NCI-H187 (cell line): ENCODE data around the gene ARHGAP18.
A peak's percentile ranks its signal among the peaks of the same experiment; 100 is the strongest.

ENCODE experiments used
- DNase-seq, 2 experiments: peaks; one replicate each; lab custom pipeline; 2025; lab: John Stamatoyannopoulos, UW

Gene ARHGAP18

DNA sequence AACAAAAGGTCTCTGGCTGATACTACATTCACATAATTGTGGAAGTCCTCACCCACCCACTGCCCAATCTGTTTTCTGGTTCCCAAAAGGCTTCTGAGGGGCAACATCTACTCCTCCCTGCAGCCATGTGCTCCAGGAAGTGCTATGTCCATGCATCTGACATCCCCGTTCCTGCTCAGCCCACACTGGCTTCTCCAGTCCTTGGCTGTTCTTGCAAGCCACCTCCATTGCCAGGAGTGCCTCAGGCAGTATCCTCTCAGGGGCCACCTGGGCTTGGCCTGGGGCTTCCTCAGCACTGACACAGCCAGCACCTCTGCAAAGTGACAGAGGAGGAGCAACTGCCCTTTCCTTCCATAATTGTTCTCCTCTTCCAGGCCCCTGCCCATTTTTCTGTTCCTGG is 18.3 kb downstream of the ARHGAP18 start:
- DNase-seq: no peak

DNA sequence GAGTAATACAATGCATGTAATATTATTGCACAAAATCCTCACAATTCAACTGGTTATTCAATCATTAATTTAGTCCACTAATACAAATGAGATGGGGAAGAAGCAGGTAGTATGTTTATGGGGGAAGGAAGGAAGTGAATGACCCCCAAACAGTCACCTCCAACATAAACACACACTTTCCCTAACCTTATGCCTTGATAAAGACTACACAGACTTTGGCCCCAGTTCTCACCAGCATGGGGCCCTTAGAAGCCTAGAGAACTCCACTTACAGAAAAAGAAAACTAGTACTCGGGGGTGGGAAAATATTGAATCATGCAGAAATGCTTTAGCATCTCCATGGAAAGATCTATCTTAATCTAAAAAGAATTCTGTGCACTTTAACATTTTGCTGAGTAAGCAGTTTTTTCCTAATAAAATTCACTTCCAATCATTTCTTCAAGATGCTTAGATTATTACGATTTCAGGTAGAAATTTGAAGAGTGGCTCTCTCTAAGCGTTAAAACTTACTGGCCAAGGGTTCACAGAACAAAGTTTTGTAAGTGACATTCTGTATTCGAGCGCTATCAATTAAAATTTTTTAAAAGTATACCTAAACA is 18.8 kb downstream of the ARHGAP18 start:
- no peak for DNase-seq

DNA sequence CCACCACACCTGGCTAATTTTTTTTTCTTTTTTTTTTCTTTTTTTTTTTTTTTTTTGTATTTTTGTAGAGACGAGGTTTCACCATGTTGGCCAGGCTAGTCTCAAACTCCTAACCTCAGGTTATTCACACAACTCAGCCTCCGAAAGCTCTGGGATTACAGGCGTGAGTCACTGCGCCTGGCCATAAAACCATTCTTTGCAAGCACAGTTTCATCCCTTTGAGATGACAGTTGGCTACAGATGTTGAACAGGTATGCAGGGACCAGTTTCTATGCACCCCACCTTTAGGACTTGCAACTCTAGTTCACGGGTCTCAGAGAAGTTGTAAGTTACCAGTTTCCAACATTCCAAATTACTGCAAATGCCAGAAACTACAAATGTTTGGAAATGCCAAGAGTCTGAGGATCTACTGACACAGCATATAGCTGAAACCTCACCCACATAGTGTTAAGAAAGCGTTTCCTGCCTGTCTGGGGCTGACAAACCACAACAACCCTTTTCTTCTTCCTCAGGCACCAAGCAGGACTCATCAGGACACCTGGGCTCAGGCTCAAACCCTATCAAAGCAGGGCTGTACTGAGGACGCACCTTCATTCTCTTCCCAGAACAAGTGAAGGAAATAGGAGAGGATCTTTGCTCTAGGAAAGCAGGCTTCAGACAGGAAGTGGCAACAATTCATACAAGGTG is 22.9 kb downstream of the ARHGAP18 start:
- no peak for DNase-seq

DNA sequence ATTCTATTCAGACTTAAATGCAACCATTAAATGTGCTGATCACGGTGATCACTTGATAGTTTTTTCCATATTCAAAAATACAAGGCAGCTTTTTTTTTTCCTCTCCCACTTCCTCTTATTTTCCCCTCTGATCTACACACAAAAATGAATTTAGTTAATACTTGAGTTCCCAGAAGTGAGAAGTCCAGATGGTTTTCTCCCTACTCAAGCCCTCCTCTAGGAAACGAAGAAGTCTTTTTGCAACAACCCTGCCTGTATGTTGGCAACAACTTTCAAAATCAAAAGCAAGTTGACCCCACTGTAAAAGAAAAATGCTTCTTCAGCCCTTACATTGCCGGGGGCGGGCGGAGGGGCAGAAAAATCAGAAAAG is 24.3 kb downstream of the ARHGAP18 start:
- no peak for DNase-seq

DNA sequence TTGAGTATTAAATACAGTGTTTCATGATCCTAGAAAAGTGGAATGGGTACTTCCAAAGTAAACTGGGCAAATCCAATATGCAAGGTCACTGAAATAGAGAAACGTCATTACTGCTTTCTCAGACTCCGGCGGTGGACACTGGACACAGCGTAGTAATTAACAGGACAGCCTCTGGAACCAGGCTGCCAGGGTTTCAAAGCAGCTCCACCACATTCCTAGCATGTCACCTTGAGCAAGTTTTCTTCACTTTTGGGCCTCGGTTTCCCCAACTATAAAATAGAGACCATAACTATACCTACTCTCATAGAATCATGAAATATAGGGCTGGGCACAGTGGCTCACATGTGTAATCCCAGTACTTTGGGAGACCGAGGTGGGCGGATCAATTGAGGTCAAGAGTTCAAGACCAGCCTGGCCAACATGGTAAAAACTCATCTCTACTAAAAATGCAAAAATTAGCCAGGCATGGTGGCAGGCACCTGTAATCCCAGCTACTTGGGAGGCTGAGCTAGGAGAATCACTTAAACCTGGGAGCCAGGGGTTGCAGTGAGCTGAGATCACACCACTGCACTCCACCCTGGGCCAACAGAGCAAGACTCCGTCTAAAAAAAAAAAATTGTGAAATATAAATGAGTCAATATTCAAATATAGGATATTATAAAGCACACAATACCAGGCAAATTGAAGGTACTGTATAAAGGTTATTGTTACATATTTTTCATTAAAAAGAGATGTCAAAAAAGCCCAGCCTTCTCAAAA is 24.9 kb downstream of the ARHGAP18 start:
- DNase-seq: no peak

DNA sequence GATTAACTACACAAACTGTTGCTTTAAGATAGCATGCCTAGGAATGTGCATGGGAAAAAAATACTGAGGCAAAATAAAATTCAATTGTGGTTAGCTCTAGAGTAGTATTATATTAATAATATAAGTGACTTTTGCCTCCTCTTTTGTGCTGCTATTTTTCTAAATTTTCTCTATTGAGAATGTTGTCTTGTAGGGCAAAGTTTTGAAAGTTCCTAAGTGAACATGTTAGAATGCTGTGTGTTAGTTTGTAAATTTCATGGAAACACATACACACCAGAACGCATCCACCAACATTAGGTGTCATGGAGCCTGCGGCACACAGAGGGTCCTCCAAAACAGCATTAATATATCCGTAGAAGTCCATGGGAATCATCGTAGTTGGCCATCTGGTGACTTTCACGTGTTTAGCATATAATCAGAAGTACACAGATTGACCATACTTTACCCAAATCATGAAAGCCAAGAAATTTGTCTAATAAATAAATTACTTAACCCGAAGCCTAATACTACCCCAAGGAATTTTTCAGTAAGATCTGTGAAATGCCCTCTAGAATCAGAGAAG is 25.6 kb downstream of the ARHGAP18 start:
- DNase-seq: no peak

DNA sequence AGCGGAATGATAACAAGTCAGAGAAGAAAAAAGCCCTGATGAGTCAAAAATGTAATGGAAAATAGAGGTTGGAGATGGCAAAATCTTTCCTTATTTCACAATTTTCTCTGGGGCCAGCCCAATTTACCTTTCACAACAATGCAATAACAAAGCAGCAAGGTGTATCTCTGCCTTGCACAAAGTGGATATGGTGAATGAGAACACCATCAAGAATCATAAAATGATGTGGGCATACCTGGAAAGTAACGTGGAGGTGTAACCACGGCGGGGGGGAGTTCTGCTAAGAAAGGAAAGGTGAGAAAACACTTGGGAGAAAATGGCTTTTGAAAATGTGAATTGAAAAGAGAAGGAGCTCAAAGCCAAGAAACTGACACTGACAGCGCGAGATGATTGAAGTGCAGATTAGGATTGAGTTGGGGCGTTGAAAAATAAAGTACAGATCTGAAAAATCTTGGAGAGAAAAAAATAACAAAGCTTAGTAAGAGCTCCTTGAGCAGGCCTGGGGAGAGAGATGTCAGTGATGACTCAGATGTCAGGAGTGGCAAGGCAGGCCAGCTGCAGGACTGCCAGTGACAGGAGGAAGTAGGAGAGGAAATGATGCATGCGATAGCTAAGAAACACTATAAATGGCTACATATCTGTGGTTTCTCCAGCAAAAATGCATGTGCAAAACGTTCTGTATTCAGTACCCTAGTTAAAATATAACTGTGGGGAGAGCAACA is 26.2 kb downstream of the ARHGAP18 start:
- peak in 1 of 2 experiments; percentile 5 for DNase-seq

DNA sequence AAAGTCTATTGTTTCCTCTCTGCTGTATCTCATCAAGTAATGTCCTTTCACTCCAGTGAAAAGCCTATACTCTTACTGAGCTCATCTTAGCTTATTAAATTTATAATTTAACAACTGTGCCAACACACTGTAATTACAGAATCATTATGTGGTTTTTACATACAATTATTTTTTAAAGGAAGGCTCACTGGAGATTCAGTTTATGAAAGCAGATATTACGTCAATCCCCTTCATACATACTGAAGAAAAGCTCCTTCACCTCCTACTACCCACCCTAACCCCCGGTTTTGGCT is 28.1 kb downstream of the ARHGAP18 start:
- no peak for DNase-seq

DNA sequence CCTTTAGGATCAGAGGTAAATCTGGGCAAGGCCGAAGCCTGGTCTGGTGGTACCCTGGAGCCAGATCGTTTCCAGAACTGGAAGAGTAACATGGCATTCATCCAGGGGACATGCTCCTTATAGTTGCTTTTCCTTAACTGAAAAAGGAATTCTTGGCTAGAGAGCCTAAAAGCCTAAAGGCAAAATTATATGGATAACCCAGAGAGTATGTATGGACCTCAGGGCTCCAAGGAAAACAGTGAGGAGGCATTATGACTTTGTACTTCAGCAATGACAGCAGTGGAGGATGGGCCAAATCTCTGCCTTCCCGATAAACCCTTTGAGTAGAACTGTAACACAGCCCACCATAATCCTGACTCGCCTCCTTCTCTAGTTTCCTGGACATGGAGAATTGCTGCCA is 29.3 kb downstream of the ARHGAP18 start:
- DNase-seq: no peak

DNA sequence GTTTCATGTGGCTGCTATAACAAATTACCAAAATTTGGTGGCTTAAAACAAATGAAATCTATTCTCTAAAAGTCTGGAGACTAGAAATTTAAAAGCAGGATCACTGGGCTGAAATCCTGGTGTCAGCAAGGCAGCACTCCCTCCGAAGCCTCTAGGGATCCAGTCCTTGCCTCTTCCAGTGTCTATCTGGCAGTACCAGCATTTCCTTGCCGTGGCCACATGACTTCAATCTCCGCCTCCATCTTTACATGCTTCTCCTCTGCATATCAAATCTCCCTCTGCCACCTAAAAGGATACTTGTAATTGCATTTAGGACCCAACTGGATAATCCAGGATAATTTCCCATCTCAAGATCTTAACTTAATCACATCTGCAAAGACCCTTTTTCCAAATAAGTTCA is 30.2 kb downstream of the ARHGAP18 start:
- DNase-seq: no peak

DNA sequence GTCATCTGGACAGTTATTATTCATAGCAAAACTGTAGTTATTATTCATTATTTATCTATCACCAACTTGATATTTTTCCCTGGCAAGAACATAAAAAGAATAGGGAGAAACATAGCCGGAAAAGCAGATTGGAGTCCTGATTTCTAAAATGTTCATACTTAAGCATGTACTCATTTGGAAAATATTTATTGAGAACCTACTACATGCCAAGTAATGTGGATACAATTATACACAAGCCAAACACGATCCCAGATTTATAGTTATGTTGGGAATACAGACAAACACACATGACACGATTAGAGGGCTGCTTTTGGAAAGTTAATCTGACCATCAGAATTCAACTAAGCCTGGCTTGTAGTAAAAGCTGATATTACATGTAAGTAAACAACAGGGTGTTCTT is 30.7 kb downstream of the ARHGAP18 start:
- DNase-seq: no peak

DNA sequence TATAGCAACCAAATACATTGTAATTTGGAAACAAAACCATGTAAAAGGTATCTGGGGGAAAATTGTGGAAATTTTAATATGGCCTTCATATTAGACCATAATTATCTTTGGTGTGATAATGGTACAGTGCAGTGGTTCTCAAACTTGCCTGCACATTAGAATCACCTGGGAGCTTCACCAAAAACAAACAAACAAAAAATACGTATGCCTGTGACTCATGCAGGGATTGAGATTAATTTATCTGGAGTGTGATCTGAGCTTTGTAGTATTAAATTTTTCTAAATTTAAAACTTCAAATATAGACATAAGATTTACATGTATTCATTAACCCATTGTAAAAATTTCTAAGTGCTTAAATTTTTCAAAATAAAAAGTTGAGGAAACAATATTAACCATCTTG is 31.5 kb downstream of the ARHGAP18 start:
- no peak for DNase-seq

DNA sequence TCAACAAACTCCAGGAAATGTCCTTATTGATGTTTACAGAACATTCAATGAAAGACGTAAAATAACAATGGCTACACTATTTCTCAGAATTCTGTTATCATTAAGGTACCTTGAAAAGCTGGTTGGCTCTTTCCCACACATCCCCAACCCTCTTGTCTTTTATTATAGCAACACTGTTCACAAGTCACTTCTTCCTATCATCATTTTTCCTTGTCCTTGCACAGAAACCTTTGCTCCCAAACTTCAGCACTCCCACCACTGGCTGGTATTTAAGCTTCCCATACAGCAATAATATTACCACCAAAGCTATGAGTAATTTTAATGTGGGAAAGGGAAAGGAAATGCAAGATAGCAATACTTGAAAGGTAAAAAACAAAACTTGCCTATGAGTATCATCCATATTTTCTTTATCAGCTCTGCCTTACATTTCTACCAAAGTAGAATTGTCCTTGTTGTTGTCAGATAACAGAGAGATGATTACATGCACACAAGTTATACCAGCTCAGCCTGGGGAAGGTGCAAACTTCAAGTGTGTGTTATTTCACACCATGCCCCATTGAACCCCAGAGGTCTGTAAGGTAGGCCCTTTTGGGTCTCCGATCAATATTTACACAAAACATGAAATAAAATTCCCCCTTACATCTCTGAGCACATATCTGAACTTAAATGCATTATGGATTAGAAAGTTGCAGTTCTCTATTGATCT is 32.2 kb downstream of the ARHGAP18 start:
- no peak for DNase-seq

DNA sequence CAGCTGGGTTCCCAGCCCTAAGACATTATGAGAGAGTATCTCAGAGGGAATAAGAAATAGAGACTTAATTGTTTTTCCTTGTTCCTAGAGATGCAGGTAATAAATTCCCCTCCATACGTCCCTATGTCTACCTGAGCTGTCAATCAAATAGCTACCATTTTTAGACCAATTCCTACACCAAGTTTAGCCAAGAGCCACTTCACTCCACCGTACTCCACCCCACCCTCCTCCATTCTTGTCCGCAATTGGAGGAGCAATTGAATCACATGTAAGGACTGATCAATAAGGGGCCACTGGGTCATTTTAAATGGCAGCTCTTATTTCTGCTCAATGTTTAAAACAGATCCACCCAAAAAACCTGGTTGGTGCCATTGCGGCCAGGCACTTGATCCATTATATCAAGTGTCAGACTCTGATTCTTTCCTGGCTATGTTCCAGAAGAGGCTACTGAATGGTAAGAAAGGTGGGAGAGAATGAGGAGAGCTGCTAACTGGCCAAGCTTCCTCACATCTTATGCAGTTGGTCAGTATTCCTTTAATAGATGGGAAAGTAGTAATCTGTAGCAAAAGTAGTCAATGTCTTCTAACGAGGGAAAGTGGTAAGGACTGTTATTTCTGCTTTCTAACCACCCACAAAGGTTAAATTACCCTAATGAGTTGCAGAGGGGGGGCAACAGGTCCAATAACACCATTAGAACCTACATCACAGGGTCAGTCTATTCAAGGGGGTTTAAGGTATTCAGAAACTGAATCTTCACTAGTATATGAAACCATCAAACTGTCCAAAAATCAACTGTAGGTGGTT is 34.1 kb downstream of the ARHGAP18 start:
- no peak for DNase-seq

DNA sequence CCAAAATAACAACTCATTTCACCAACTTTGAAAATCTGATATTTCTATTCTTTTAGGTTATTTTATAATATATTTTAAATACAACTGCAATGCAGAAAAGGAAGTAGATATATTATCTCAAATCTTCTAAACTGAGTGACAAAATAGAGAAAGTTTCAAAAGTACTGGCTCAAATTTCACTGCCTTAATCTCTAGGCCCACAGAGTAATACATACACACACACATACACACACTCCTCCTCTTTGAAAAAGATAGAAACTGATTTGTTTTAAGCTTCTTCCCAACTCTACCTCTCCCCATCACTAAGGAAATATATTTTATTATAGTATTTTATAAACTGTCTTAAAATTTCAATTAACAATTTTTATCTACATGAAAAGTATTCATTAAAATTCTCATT is 36.2 kb downstream of the ARHGAP18 start:
- no peak for DNase-seq

DNA sequence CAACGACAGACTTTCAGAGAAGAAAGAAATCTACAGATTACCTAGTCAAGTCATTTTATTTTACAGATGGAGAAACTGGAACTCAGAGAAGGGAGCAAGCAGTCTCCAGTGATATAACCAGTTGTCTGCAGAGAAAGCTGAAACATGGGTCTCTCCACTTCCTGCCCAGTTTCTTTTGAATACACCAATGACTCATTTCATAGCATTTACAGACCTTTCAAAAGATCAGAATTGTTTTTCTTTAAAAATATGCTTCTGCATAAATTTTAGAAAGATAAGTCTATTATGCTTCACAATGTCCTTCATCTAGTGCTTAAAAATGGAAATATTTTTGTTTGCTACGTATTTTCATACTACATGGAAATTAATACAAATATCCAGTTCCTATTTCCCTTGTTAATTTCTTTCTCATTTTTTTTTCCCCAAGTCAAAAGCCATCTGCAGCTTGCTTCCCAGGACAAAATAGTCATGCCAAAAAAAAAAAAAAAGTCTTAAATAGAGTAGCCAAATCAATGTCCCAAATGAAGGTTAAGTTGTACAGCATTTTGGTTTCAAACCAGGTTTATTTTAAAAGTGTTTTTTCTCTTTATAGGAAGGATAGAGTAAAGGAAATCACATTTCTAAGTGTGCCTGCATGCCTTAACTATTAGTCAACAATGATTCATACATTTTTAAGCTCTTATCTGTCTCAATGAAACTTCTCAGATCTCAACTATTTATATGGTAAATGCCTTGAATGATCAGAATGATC is 36.9 kb downstream of the ARHGAP18 start:
- DNase-seq: no peak

DNA sequence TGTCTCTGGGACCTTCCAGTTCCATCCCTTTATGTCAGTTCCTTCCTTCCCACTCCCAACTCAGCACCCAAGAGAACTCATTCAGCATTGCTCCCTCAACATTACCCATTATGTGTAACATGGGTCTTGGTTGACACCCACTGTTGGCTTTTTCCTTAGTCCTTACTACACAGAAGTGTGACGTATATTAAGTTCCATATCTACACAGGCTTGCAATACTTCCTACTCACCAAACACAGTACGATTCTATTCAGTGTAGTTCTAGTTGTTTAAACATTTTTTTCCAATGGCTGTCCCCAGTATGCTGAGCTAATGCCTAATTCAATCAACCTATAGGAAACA is 37.7 kb downstream of the ARHGAP18 start:
- no peak for DNase-seq

DNA sequence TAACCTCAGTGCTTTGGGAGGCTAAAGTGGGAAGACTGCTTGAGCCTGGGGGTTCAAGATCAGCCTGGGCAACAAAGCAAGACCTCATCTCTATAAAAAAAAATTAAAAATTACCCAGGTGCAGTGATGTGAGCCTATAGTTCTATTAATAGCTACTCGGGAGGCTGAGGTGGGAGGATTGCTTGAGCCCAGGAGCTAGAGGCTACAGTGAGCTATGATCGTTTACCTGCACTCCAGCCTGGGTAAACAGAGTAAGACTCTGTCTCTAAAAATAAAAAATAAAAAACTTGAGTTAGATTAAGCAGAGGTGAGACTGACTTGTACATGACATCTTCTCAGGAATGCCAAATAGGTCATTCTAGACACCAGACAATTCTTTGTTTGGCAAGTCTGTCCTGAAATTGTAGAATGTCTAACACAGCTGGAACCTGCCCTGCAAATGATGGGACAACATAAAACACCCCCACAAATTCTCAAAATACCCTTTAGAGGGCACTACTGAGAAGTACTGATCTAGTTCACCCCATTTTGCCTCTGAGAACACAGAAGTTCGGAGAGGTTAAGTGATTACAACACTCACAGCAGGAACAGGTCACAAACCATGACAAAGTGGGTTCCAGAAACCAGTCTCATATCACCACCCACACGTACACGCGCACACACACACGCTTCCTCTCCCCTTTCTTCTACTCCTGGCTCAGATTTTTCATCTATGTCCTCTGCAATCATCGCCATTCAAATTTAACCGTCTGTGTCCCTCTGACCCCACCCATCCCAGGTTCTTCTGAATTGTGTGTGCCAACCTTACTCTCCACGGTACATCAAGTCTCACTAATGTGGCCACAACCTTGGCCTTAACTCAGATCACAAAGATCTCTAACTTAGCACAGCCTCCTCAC is 38.3 kb downstream of the ARHGAP18 start:
- no peak for DNase-seq

DNA sequence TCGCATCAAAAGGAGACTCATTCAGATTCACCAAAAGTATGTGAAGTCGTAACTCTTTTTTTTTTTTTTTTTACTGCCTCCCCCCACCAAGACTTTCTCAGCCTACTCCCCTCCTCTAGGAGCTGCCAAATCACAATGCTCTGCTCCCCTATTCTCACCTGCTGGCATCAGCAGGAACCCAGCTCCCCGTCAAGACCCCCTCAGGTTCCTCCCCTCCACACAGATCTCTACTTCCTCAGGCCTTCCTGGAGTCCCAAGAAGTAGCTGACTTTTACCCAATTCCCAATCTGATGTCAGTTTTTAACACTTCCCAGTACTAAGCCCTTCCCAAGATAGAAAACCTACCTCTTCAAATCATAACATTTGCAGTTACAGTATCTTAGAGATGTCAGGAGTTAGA is 39.3 kb downstream of the ARHGAP18 start:
- DNase-seq: no peak

DNA sequence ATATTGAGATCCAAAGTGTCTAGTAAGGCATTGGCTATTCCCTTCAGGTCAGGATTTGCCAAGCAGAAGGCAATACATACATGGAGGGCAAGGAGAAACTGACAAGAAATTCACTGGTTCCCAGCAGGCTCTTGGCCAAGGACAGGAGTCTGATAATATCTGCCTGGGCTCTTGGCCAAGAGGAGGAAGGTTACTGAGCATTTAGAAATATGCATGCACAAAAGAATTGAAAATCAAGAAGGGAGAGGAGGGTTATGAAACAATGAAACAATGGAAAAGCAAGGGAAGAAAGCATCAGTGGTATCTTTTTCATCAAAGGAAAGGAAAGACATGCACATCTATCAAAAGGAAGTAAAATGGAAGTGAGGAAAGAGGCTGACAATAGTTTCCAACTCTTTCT is 42.4 kb downstream of the ARHGAP18 start:
- no peak for DNase-seq
